Sigmoid colon (tissue), 4 donors: ENCODE measurements around the gene ZDHHC11.
"Not testable (repeated sequence)": the region's sequence is repeated elsewhere in the genome, so short reads cannot be mapped to it uniquely, and the experiment has no call there.

Source experiments
- POLR2A ChIP-seq, 2 donors: fragments of 450-650 bp; IDR thresholded peaks; one replicate each; pipeline ENCODE4 v1.6.1; 2016; ENCODE audit warnings: antibody characterized with exemption in 2 of 2, mild to moderate bottlenecking in 2 of 2, moderate library complexity in 2 of 2
- POLR2AphosphoS5 ChIP-seq, 4 donors: sonication (generic); formaldehyde crosslinking; IDR thresholded peaks; one replicate each; pipeline ENCODE4 v1.6.1; 2017; ENCODE audit warnings: antibody characterized with exemption in 4 of 4
- TF ChIP-seq, protein P1 (sequence below), 4 experiments: fragments of 450-650 bp in 3 of 4; fragments of 200-600 bp in 1 of 4; IDR thresholded peaks; one replicate each; pipeline ENCODE4 v1.5.1; 2016 to 2019; ENCODE audit warnings: antibody characterized with exemption in 4 of 4, mild to moderate bottlenecking in 3 of 4, moderate library complexity in 2 of 4

DNA sequence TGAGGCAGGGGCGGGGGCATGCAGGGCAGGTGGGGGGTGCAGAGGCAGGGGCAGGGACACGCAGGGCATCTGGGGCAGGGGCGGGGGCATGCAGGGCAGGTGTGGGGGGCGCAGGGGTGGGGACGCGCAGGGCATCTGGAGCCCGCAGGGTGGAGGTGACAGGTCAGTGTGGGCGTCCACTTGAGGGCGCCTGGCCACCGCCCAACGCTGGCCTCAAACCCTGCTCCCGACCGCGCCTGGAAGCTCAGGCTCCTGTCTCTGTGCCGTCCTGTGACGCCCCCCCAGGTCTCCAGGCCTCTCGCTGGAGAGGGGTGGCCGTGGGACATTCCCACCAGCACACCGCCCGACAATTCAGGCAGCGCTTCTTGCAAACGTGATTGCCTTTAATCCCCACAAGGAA lies 6.9 kb downstream of the ZDHHC11 start:
- TF ChIP-seq, protein P1, sequence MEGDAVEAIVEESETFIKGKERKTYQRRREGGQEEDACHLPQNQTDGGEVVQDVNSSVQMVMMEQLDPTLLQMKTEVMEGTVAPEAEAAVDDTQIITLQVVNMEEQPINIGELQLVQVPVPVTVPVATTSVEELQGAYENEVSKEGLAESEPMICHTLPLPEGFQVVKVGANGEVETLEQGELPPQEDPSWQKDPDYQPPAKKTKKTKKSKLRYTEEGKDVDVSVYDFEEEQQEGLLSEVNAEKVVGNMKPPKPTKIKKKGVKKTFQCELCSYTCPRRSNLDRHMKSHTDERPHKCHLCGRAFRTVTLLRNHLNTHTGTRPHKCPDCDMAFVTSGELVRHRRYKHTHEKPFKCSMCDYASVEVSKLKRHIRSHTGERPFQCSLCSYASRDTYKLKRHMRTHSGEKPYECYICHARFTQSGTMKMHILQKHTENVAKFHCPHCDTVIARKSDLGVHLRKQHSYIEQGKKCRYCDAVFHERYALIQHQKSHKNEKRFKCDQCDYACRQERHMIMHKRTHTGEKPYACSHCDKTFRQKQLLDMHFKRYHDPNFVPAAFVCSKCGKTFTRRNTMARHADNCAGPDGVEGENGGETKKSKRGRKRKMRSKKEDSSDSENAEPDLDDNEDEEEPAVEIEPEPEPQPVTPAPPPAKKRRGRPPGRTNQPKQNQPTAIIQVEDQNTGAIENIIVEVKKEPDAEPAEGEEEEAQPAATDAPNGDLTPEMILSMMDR (IDR thresholded peaks at IDR 0.05): not testable (repeated sequence)
- not testable (repeated sequence) for TF ChIP-seq POLR2AphosphoS5, POLR2A (IDR thresholded peaks at IDR 0.05)
